Panc1 (cell line): ENCODE measurements around the gene MCF2L2. TPM values are rescaled to one million over a fixed set of nuclear protein-coding genes. Genes with fewer than 3 reads are reported as not detected.
A peak's percentile ranks its signal among the peaks of the same experiment; 100 is the strongest.

Experiments
- ATAC-seq: fragments of 200-7000 bp; cut with Tn5 transposase; 2 replicates; pipeline ENCODE4 v1.9.1; 2020; ENCODE audit warnings: mild to moderate bottlenecking, moderate library complexity
- BruUV-seq: library from RNA; stranded (reverse); fragments of 400-500 nt; replicated peaks from 2 replicates; lab custom pipeline; 2021; lab: Mats Ljungman, UMichigan
- CTCF ChIA-PET: fragments of 300-600 bp; sonication (Branson Sonifier 250); formaldehyde crosslinking; loops from one replicate; lab custom pipeline; 2022; ENCODE audit warnings: antibody characterized with exemption; lab: Charles Lee
- POLR2A ChIA-PET: fragments of 300-600 bp; sonication (Branson Sonifier 250); formaldehyde crosslinking; loops from one replicate; lab custom pipeline; 2022; ENCODE audit warnings: antibody characterized with exemption; lab: Charles Lee
- DNase-seq: peaks from one replicate; pipeline ENCODE4 v3.0.0-alpha.2; 2010; ENCODE audit warnings: low read depth, low spot score
- H3K27ac ChIP-seq: 2 replicates; pipeline ENCODE4 v1.5.1; 2011; ENCODE audit warnings: mild to moderate bottlenecking, low read length, inconsistent platforms
- H3K27me3 ChIP-seq: fragments of 200-500 bp; sonication (Bioruptor generic); 2 replicates; pipeline ENCODE4 v1.6.0; 2014; ENCODE audit warnings: low read length, inconsistent platforms; ENCODE audit not compliant: control insufficient read depth, insufficient read depth
- H3K36me3 ChIP-seq: fragments of 200-500 bp; sonication (Bioruptor generic); 2 replicates; pipeline ENCODE4 v1.5.1; 2014; ENCODE audit warnings: inconsistent platforms, mild to moderate bottlenecking, low read length, moderate library complexity; ENCODE audit not compliant: control insufficient read depth, insufficient read depth
- H3K4me1 ChIP-seq: 2 replicates; pipeline ENCODE4 v1.5.1; 2011; ENCODE audit warnings: inconsistent platforms, mild to moderate bottlenecking, low read length, moderate library complexity; ENCODE audit not compliant: control insufficient read depth, insufficient read depth
- H3K4me3 ChIP-seq, 2 experiments: 2 replicates each; pipeline ENCODE4 v1.5.1; 2011 to 2012; ENCODE audit warnings: low read depth in 2 of 2, low read length in 2 of 2, mild to moderate bottlenecking in 2 of 2, inconsistent platforms in 1 of 2, moderate library complexity in 1 of 2
- H3K9me3 ChIP-seq: fragments of 200-500 bp; sonication (Bioruptor generic); 2 replicates; pipeline ENCODE4 v1.5.1; 2014; ENCODE audit warnings: low read depth, mild to moderate bottlenecking, inconsistent platforms, low read length, moderate library complexity; ENCODE audit not compliant: control insufficient read depth, insufficient read depth
- POLR2AphosphoS5 ChIP-seq: IDR thresholded peaks from 2 replicates; pipeline ENCODE4 v1.6.1; 2012; ENCODE audit warnings: mild to moderate bottlenecking, low read depth, low read length, moderate library complexity
- SIN3A ChIP-seq: IDR thresholded peaks from 2 replicates; pipeline ENCODE4 v1.6.1; 2012; ENCODE audit warnings: low read depth, mild to moderate bottlenecking, low read length, moderate library complexity, borderline replicate concordance; ENCODE audit not compliant: insufficient read depth
- TCF7L2 ChIP-seq: IDR thresholded peaks from 2 replicates; pipeline ENCODE4 v1.6.1; 2011; ENCODE audit warnings: mild to moderate bottlenecking, low read depth, low read length, inconsistent platforms
- in situ Hi-C: cut with HindIII; loops from 2 replicates; pipeline ENCODE4 v1.10.0; 2016; ENCODE audit warnings: low sequenced_read_pairs, low pct_unique_long_range_greater_than_20kb
- intact Hi-C: fragments of 100-400 bp; cut with micrococcal nuclease; formaldehyde crosslinking; loops from one replicate; pipeline ENCODE4 v1.10.0; 2022; ENCODE audit not compliant: unreplicated experiment
- total RNA-seq: library from RNA; stranded (reverse); gene quantifications from one replicate; pipeline ENCODE4 v1.2.1, GENCODE V29; 2021; ENCODE audit not compliant: unreplicated experiment
- TF ChIP-seq, protein P1 (sequence below): fragments of 450-650 bp; IDR thresholded peaks from 2 replicates; pipeline ENCODE4 v1.5.1; 2017; ENCODE audit warnings: mild to moderate bottlenecking
- TF ChIP-seq, protein P2 (sequence below), 2 experiments: IDR thresholded peaks; 2 replicates each; pipeline ENCODE4 v1.6.1; 2011 to 2012; ENCODE audit warnings: low read depth in 2 of 2, control low read depth in 1 of 2, low read length in 1 of 2, mild to moderate bottlenecking in 1 of 2, moderate library complexity in 1 of 2; ENCODE audit not compliant: insufficient read depth in 1 of 2

MCF2L2 gene
- total RNA-seq, 1 experiment from 2014 or later: 1.0 TPM

DNA sequence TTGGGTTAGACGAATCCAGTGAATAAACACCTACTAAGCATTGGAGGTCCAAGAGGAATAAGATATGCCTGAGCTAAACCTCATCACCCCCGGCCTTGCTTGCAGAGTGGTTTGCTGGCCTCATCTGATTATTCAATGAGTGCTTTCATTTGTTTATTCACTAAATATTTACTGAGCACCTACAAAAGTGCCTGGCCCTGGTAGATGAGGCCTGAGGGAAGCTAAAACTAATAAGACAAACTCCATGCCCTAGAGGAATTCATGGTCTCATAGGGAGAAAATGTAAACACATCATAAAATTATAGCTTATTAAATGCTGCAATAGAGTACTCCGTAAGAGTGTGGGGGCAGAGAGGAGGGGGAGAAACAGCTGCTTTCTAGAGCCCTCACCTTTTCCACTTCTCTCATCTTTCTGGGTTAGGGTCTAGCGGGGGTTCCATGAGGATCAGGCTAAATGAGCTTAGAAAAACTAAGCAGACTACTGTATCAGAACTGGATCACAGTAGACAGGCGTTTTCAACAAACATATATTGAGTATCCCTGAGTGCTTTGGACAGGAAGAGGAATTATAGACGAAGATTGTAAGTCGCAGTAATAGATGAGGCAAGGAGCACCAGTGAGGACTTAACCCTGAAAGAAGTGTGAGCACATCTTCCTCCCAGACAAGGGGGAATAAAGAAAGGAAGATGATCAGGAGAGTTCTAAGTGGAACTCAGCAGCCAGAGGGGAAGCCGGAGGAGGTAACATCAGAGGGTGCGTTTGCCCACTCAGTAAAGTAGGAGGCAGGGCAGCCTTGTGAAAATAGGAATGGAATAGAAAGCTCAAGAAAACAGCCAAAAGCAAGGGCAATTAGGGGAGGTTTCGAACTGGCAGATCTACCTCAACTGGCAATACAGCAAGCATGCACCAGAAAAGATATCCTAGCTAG, 234.4 kb downstream of the MCF2L2 start:
- Histone ChIP-seq H3K36me3 (no peaks in the 10 kb centered on the region), H3K27me3 (no peaks in the 10 kb centered on the region), H3K9me3 (no peaks in the 10 kb centered on the region), H3K4me1 (peaks cover 15% of the 10 kb centered on the region), H3K4me3 (peak overlapping the region in 1 of 2 experiments; percentile 25; a peak in 2 of 4 replicates), H3K27ac (peak overlapping the region; percentile 5; the same call in 1 of the 2 replicates)
- DNase-seq: no peak
- peak; percentile 89 for ATAC-seq
- in situ Hi-C loops (no loop called here), intact Hi-C loops (no loop called here)
- CTCF ChIA-PET: interaction anchor here (0.6 to 1.1 kb wide), 4 partner anchors 10 to 286 kb away, joined by 3 to 8 read pairs (median 5); no protein-coding TSS in a partner anchor
- no TSS peak for BruUV-seq
- POLR2A ChIA-PET: interaction anchor here (0.6 kb wide), 1 partner anchor 279 kb away, joined by 4 read pairs; no protein-coding TSS in a partner anchor
- TF ChIP-seq SIN3A (no peak), POLR2AphosphoS5 (peak; percentile 63; the same call in 1 of the 2 replicates), TCF7L2 (peak; percentile 88)
- TF ChIP-seq, protein P1, sequence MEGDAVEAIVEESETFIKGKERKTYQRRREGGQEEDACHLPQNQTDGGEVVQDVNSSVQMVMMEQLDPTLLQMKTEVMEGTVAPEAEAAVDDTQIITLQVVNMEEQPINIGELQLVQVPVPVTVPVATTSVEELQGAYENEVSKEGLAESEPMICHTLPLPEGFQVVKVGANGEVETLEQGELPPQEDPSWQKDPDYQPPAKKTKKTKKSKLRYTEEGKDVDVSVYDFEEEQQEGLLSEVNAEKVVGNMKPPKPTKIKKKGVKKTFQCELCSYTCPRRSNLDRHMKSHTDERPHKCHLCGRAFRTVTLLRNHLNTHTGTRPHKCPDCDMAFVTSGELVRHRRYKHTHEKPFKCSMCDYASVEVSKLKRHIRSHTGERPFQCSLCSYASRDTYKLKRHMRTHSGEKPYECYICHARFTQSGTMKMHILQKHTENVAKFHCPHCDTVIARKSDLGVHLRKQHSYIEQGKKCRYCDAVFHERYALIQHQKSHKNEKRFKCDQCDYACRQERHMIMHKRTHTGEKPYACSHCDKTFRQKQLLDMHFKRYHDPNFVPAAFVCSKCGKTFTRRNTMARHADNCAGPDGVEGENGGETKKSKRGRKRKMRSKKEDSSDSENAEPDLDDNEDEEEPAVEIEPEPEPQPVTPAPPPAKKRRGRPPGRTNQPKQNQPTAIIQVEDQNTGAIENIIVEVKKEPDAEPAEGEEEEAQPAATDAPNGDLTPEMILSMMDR: peak; percentile 14; the same call in 1 of the 2 replicates
- TF ChIP-seq, protein P2, sequence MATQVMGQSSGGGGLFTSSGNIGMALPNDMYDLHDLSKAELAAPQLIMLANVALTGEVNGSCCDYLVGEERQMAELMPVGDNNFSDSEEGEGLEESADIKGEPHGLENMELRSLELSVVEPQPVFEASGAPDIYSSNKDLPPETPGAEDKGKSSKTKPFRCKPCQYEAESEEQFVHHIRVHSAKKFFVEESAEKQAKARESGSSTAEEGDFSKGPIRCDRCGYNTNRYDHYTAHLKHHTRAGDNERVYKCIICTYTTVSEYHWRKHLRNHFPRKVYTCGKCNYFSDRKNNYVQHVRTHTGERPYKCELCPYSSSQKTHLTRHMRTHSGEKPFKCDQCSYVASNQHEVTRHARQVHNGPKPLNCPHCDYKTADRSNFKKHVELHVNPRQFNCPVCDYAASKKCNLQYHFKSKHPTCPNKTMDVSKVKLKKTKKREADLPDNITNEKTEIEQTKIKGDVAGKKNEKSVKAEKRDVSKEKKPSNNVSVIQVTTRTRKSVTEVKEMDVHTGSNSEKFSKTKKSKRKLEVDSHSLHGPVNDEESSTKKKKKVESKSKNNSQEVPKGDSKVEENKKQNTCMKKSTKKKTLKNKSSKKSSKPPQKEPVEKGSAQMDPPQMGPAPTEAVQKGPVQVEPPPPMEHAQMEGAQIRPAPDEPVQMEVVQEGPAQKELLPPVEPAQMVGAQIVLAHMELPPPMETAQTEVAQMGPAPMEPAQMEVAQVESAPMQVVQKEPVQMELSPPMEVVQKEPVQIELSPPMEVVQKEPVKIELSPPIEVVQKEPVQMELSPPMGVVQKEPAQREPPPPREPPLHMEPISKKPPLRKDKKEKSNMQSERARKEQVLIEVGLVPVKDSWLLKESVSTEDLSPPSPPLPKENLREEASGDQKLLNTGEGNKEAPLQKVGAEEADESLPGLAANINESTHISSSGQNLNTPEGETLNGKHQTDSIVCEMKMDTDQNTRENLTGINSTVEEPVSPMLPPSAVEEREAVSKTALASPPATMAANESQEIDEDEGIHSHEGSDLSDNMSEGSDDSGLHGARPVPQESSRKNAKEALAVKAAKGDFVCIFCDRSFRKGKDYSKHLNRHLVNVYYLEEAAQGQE (IDR thresholded peaks at IDR 0.05; ENCODE audit: insufficient read depth in 1 of 2, low read depth in 2 of 2, low read length in 1 of 2): no peak

DNA sequence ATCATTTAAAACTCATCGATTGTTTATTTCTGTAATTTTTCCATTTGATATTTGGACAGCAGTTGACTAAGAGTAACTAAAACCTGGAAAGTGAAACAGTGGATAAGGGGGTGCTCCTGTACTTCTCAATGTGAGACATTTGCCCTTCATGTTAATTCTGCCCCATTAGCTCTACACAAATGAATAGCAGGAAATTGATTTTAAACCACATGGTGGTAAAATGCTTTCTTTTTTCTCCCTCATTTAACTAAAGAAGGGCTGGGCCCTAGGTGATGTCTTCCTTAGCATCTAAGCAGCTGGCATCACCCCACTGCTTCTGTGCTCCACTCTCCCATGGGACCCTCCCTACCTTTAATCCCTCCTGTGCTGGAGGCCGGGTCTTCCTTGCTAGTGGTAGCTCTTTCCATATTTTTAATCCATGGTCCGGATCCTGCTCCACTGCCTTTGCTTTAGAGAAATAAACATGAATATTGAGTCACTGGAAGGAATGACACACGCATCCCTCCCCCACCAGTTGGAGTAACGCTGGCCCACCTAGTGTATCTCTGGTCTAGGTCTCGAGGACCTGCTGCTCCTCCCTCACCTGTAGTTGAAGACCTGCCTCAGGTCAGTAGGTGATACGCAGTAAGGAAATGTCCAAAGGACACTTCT, 235.6 kb downstream of the MCF2L2 start:
- no peaks in the 10 kb centered on the region for H3K27me3 ChIP-seq
- no TSS peak for BruUV-seq
- ChIA-PET CTCF (interaction anchor here (1.1 kb wide), 1 partner anchor 8 kb away, joined by 6 read pairs; no protein-coding TSS in a partner anchor), POLR2A (no interaction called here)
- intact Hi-C loops: no loop called here
- peak overlapping the region; percentile 3; the same call in 1 of the 2 replicates for H3K27ac ChIP-seq
- TF ChIP-seq TCF7L2: no peak
- TF ChIP-seq, protein P2 (IDR thresholded peaks at IDR 0.05; ENCODE audit: insufficient read depth in 1 of 2, low read depth in 2 of 2, low read length in 1 of 2): no peak
- TF ChIP-seq, protein P1: no peak
- TF ChIP-seq POLR2AphosphoS5: no peak
- TF ChIP-seq SIN3A: no peak
- no peaks in the 10 kb centered on the region for H3K9me3 ChIP-seq
- H3K4me3 ChIP-seq: no peak overlapping the region
- no peak for DNase-seq
- no peaks in the 10 kb centered on the region for H3K36me3 ChIP-seq
- in situ Hi-C loops: no loop called here
- peaks cover 15% of the 10 kb centered on the region for H3K4me1 ChIP-seq
- ATAC-seq: no peak
